ENCODE data around the gene FAM43A. TPM values are rescaled to one million over a fixed set of nuclear protein-coding genes. Genes with fewer than 3 reads are reported as not detected.

Gene FAM43A
- total and polyA plus RNA-seq, 2 of the 8 experiments (the other 6 are each of a cell fraction or from before 2014, with no cell fraction given): 2.3 to 2.6 TPM

DNA sequence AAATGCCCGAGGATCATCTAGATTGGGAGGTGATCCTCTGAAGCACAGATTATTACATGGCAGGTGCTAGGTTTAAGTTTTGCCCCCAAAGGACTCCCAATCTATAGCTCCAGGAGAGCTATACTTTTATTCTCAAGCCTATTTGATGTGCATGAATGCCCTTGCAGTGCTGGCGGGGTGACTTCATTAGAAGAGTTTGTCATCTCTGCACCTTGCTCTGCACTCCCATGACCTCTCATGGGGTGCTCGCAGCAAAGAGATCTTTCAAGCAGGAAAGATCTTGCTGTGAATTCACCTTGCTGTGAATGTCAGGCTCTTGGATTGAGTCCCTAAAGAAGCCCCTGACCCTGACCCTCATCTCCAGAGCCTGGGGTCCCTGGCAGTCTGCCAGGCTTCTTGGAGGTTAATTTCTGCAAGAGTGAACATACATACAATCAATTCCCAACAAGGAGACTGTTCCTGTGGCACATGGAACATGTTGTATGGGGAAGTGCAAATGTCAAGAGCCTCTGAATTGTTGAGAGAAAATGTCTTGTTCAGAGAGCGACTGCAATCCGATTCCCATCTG lies 45.9 kb downstream of the FAM43A start:
- Histone ChIP-seq H3K23ac (ENCODE audit: insufficient read length) (no peak overlapping the region), H3K79me1 (ENCODE audit: low read depth, low read length) (no peaks in the 10 kb centered on the region), H4K20me1 (replicated peaks in 1 of 2; ENCODE audit: control insufficient read depth in 1 of 2, insufficient read depth in 2 of 2, low read length in 2 of 2) (no peaks in the 10 kb centered on the region), H3K27me3 (replicated peaks in 1 of 4; ENCODE audit: control insufficient read depth in 3 of 4, extremely low read depth in 1 of 4, insufficient read depth in 3 of 4, low read length in 3 of 4) (peaks cover 0 to under 1% (median 0%) of the 10 kb centered on the region in 4 experiments; a peak in 2 of 7 replicates), H2AFZ (ENCODE audit: low read length) (no peak overlapping the region), H3K23me2 (ENCODE audit: low read depth, low read length) (no peaks in the 10 kb centered on the region; the same call in 1 of the 2 replicates), H4K91ac (replicated peaks; ENCODE audit: insufficient read length, low read length) (no peak overlapping the region), H2BK120ac (replicated peaks; ENCODE audit: low read depth, low read length) (no peak overlapping the region), H4K5ac (ENCODE audit: insufficient read length, low read depth, low read length) (no peak overlapping the region), H3K79me2 (ENCODE audit: control insufficient read depth in 1 of 2, insufficient read depth in 2 of 2, low read length in 2 of 2) (no peaks in the 10 kb centered on the region), H4K8ac (ENCODE audit: extremely low read depth, insufficient read depth, low read length) (no peak overlapping the region), H3K9me3 (ENCODE audit: insufficient read depth in 2 of 2, low read depth in 1 of 2, low read length in 1 of 2) (no peaks in the 10 kb centered on the region), H3K18ac (ENCODE audit: extremely low read depth, low read length) (no peak overlapping the region), H2BK12ac (ENCODE audit: low read depth, low read length) (no peak overlapping the region), H2BK5ac (ENCODE audit: low read depth, low read length) (no peak overlapping the region), H2BK20ac (ENCODE audit: low read length) (no peak overlapping the region), H3K14ac (ENCODE audit: insufficient read length) (no peak overlapping the region), H3K4me1 (replicated peaks in 1 of 4; ENCODE audit: control insufficient read depth in 3 of 4, insufficient read depth in 4 of 4, low read length in 3 of 4) (no peaks in the 10 kb centered on the region; a peak in 1 of 7 replicates), H2BK15ac (ENCODE audit: low read length) (no peak overlapping the region), H3K4me3 (ENCODE audit: extremely low read depth in 1 of 4, insufficient read depth in 2 of 4, low read depth in 3 of 4, low read length in 4 of 4) (no peak overlapping the region), H3K56ac (replicated peaks; ENCODE audit: insufficient read length, low read depth, low read length) (no peak overlapping the region), H3K4me2 (ENCODE audit: insufficient read depth in 1 of 2, low read depth in 2 of 2, low read length in 2 of 2) (no peak overlapping the region), H3K27ac (ENCODE audit: low read depth, low read length) (no peak overlapping the region), H3K4ac (replicated peaks; ENCODE audit: insufficient read length, low read depth, low read length) (no peak overlapping the region), H2AK5ac (ENCODE audit: low read depth, low read length) (no peak overlapping the region), H3K36me3 (ENCODE audit: control insufficient read depth in 2 of 4, insufficient read depth in 4 of 4, low read length in 3 of 4) (no peaks in the 10 kb centered on the region), H3K9ac (replicated peaks in 1 of 4; ENCODE audit: extremely low read depth in 1 of 4, low read depth in 3 of 4, low read length in 3 of 4) (no peak overlapping the region)
- DNase-seq (ENCODE audit: low read depth in 1 of 2, low spot score in 2 of 2) (no peak), FAIRE-seq (no peak)
- ChIA-PET POLR2A (ENCODE audit: partially characterized antibody) (interaction anchor here (0.9 kb wide), 1 partner anchor 10 kb away, joined by 3 read pairs; no protein-coding TSS in a partner anchor), CTCF (ENCODE audit: partially characterized antibody) (interaction anchor here (0.8 to 1.2 kb wide), 3 partner anchors 14 to 44 kb away, joined by 3 to 4 read pairs (median 4); no protein-coding TSS in a partner anchor)
- 91% methylated on average over 5 of the region's 5 CpGs; no CpG with 5 or more reads in 1 of the 2 experiments for WGBS, 2 experiments (ENCODE audit: extremely low coverage in 1 of 2, insufficient coverage in 1 of 2, insufficient read length in 1 of 2, insufficient replicate concordance in 2 of 2, low coverage in 1 of 2, low lambda C conversion rate in 2 of 2, missing lambda C conversion rate in 1 of 2)
- TF ChIP-seq, protein P1, sequence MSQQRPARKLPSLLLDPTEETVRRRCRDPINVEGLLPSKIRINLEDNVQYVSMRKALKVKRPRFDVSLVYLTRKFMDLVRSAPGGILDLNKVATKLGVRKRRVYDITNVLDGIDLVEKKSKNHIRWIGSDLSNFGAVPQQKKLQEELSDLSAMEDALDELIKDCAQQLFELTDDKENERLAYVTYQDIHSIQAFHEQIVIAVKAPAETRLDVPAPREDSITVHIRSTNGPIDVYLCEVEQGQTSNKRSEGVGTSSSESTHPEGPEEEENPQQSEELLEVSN (IDR thresholded peaks at IDR 0.05): no peak
- TF ChIP-seq SIX5 (IDR thresholded peaks at IDR 0.05; ENCODE audit: low read depth, low read length): no peak
- no peak for TF ChIP-seq SIRT6 (IDR thresholded peaks at IDR 0.05; ENCODE audit: low read length)
- no peak for TF ChIP-seq BRCA1 (IDR thresholded peaks at IDR 0.05; ENCODE audit: low read depth, low read length)
- TF ChIP-seq KDM4A (IDR thresholded peaks at IDR 0.05; ENCODE audit: low read depth, low read length, severe bottlenecking): no peak
- no peak for TF ChIP-seq KDM1A (IDR thresholded peaks at IDR 0.05; ENCODE audit: borderline replicate concordance, low read length)
- no peak for TF ChIP-seq FOSL1 (IDR thresholded peaks at IDR 0.05; ENCODE audit: insufficient read depth, low read depth, low read length)
- TF ChIP-seq SP4 (IDR thresholded peaks at IDR 0.05; ENCODE audit: low read length): no peak
- TF ChIP-seq RXRA (IDR thresholded peaks at IDR 0.05; ENCODE audit: insufficient read depth, low read depth, low read length): no peak
- TF ChIP-seq TCF12 (IDR thresholded peaks at IDR 0.05; ENCODE audit: low read depth, low read length): no peak
- TF ChIP-seq, protein P2, sequence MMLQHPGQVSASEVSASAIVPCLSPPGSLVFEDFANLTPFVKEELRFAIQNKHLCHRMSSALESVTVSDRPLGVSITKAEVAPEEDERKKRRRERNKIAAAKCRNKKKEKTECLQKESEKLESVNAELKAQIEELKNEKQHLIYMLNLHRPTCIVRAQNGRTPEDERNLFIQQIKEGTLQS (IDR thresholded peaks at IDR 0.05; ENCODE audit: insufficient read depth, low read depth, low read length): no peak
- no peak for TF ChIP-seq POU5F1 (IDR thresholded peaks at IDR 0.05; ENCODE audit: low read depth, low read length)
- TF ChIP-seq BACH1 (IDR thresholded peaks at IDR 0.05; ENCODE audit: low read length): no peak
